ENCODE results near the gene KCNG2. TPM values are rescaled to one million over a fixed set of nuclear protein-coding genes. Genes with fewer than 3 reads are reported as not detected.

The KCNG2 gene, protein sequence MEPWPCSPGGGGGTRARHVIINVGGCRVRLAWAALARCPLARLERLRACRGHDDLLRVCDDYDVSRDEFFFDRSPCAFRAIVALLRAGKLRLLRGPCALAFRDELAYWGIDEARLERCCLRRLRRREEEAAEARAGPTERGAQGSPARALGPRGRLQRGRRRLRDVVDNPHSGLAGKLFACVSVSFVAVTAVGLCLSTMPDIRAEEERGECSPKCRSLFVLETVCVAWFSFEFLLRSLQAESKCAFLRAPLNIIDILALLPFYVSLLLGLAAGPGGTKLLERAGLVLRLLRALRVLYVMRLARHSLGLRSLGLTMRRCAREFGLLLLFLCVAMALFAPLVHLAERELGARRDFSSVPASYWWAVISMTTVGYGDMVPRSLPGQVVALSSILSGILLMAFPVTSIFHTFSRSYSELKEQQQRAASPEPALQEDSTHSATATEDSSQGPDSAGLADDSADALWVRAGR
- total RNA-seq (2022; extraction: Qiagen RNA extraction; ENCODE audit: low read depth): not detected in 5 replicates

DNA sequence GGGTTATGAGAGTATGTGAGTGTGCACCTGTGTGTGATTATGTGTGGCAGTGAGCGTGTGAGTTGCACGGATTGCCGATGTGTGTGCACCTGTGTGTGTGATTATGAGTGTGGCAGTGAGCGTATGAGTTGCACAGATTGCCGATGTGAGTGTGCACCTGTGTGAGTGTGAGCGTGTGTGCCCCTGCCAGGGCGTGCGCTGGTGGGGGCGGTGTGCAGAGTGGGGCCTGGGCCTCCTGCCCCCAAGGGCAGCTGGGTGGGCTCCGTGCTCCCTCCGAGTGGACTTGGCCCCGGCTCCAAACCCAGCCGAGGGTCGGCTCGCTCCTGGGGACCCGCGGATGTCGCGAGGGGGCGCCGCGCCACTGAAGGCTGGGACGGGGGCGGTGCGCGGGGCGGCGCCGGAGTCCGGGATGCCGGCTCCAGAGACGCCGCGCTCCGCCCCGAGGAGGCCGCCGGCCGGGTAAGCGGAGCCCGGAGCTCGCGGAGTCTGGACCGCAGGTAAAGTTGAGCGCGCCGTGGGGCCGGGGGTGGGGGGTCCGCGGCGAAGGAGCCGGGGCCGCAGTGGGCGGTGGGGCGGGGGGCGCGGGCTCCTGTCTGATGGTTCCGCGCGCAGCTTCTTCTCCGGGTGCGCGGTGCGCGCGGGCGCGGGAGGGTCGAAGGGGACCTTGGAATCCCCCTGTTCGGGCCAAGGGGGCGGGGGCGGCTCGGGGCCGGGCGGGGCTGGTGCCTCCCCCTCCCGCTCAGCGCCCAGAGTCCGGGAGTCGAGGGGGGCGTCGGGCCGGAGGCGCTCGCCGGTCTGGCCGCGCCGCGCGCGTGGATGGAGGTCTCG lies at the start of gene KCNG2:
Gene KCNG2, plus strand, starts transcription at position 421 of the 828 bp plus-strand sequence. CDS start 65,730 bp downstream, outside the sequence.

Other genes with a start within 250 kb of the KCNG2 start
- 14.4 to 17.1 TPM (median 16.5 TPM) in 5 replicates for gene CTDP1, start 118.1 kb upstream of the KCNG2 start, total RNA-seq (2022; extraction: Qiagen RNA extraction; ENCODE audit: low read depth)
- 10.8 to 19.3 TPM (median 16.4 TPM) in 5 replicates for gene SLC66A2, start 153.7 kb downstream of the KCNG2 start, total RNA-seq (2022; extraction: Qiagen RNA extraction; ENCODE audit: low read depth)
- 10.1 to 13.5 TPM (median 12.3 TPM) in 5 replicates for gene HSBP1L1, start 166.7 kb downstream of the KCNG2 start, total RNA-seq (2022; extraction: Qiagen RNA extraction; ENCODE audit: low read depth)
- 85.2 to 162 TPM (median 149 TPM) in 5 replicates for gene TXNL4A, start 190.6 kb downstream of the KCNG2 start, total RNA-seq (2022; extraction: Qiagen RNA extraction; ENCODE audit: low read depth)
- 26.9 to 31.3 TPM (median 28.6 TPM) in 5 replicates for gene RBFA, start 236.5 kb downstream of the KCNG2 start, total RNA-seq (2022; extraction: Qiagen RNA extraction; ENCODE audit: low read depth)